Omental fat pad (tissue), 4 donors: ENCODE measurements around the gene NUP62. TPM values are rescaled to one million over a fixed set of nuclear protein-coding genes. Genes with fewer than 3 reads are reported as not detected.

Source experiments
- ATAC-seq: fragments of 150-250 bp; one replicate; pipeline ENCODE4 v1.9.1; 2016; ENCODE audit warnings: mild to moderate bottlenecking, moderate library complexity; ENCODE audit not compliant: low FRiP score
- DNase-seq: peaks from one replicate; pipeline ENCODE4 v3.0.0-alpha.2; 2019; ENCODE audit warnings: low spot score
- CTCF ChIP-seq, 3 donors: fragments of 450-650 bp; IDR thresholded peaks; one replicate each; pipeline ENCODE4 v1.5.1; 2016 to 2017; ENCODE audit warnings: antibody characterized with exemption in 3 of 3, mild to moderate bottlenecking in 3 of 3, moderate library complexity in 2 of 3
- total RNA-seq, 4 donors: library from RNA; depleted of rRNA; stranded (reverse); fragments of >200 nt; gene quantifications; one replicate each; pipeline ENCODE4 v1.1.0, GENCODE V29; 2016

NUP62 gene
- total RNA-seq, 4 donors from 2014 or later: 24.9 to 45.5 (median 30.6) TPM

DNA sequence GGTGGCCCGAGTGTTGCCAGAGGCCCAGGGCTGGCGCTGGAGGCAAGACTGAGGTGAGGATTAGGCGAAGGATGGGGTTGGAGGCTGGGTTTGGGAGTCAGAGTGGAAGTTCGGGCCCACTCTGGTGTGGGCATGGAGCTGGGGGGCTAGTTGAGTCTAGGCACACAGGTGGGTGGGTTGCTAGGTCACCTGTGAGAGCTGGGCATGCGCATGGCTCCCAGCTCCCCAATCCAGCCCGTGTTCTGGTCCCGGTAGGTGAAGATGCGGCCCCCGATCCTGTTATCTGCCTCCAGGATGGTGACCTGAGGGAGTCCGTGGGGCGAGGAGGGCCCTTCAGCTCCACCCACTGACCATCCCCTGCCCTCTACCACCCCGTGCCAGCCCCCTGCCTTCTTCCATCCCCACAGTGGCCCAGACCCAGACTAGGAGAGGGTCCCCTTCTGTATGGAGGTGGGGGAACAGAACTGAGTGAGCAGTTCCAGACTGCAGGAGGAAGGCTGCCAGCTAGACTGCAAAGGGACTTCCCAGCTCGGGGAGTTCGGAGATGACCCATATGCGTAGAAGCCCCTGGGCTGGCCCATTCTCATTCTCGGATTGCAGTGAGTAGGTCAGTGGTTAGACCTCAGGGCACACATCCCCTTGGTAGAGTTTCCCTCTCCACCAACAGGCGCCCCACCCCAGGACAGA lies 34.3 kb downstream of the NUP62 start:
- TF ChIP-seq CTCF (IDR thresholded peaks at IDR 0.05): no peak
- no peak for DNase-seq
- ATAC-seq: no peak

- no peak for ATAC-seq
- no peak for DNase-seq
- TF ChIP-seq CTCF (IDR thresholded peaks at IDR 0.05): no peak
These were observed 35.2 kb downstream of the NUP62 start for GRCh38 chr19:49894011-49894664.

DNA sequence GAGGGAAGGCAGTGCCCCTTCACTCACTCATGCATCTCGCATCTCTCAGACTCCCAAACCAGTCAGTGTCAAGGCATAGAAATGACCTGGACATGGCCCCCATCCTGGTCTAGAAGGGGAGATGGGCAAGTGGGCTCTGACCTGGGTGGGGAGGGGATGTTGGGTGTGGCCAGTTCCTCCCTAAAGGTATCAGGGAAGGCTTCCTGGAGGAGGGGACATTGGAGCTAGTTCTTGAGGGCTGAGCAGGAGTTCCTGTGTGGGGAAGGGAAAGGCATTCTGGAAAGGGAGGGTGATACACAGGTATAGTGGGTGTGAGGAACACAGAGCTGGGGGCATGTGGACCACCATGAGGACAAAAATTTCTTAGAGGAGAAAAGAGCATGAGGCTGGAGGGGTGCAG lies 36.6 kb downstream of the NUP62 start:
- no peak for ATAC-seq

DNA sequence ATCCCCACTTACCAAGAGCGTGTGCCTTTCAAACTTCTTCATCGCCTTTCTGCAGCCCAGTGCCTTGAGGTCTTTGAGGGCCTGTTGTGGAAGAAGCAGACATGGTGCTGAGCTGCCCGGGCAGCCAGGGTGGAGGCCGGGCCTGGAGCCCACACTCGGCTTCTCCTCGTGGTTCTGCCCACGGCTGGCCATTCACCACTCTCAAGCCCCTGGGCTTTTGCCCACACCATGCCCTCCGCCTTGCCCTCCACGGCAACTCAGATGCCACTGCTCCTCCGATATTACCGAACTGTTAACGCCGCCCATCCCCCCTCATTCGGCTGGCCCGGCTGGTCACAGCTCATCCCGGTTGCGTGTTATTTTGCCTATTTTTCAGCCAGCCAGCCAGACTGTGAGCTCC lies 37.9 kb downstream of the NUP62 start:
- TF ChIP-seq CTCF (IDR thresholded peaks at IDR 0.05): no peak
- ATAC-seq: no peak
- DNase-seq: no peak

More for the DNA sequence above, 36.6 kb downstream of the NUP62 start:
- no peak for DNase-seq
- no peak for TF ChIP-seq CTCF (IDR thresholded peaks at IDR 0.05)

DNA sequence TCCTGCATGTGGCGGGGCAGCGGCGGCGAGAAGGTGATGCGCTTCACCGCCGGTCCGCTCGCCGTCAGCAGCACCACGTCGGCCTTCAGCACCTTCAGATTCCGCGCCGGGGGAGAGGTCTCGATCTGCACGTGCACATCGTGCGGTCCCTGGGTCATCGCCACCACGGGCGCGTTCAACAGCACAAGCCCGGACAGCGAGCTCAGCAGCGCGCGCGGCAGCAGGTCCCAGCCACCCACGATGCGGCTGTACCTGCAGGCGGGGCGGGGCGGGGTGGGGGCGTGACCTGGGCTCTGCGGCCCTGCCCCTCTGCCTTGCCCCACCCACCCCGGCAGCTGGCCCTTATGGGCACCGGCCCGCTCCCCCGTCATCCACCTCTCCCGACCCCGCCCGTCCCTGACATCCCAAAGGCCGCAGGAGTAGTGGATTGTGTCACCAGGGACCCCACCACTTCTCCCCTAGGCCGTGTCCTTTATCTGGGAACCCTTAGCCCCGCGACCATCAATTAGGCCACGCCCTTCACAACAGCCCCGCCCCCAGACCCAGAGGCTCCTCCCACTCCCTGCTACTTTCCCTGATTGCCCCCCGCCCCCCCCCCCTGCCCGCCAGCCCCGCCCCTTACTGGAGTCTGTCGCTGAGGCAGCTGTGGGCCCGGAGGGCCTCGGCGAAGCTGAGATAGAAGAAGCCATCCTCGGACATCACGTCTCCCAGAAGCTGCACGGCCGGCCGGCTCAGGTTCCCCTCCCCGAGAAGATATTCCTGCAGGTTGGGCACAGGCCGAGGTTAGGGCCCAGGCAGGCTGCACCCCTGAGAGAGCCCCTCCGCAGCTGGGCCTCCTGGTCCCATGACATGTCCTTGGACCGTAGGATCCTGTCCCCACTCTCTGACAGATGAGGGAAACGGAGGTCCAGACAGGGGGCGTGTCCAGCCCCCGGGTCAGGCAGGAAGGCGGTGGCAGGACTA lies 38.7 kb downstream of the NUP62 start:
- TF ChIP-seq CTCF (IDR thresholded peaks at IDR 0.05): no peak
- ATAC-seq: no peak

GRCh38 chr19:49889687-49890348 lies 39.5 kb downstream of the NUP62 start:
- peak; percentile 52 for DNase-seq
- peak; percentile 17 for ATAC-seq
- TF ChIP-seq CTCF (IDR thresholded peaks at IDR 0.05): peak in 1 of 3 donors; percentile 22

More for the DNA sequence above, 38.7 kb downstream of the NUP62 start:
- DNase-seq: no peak
